ENCODE results near the gene D2HGDH.

D2HGDH gene

GRCh38 chr2:241734467-241735208 lies at the start of gene D2HGDH:
Gene D2HGDH (plus strand): TSS chr2:241734630. CDS start chr2:241735225, 595 bp downstream.
- peak; percentile 47 for DNase-seq

GRCh38 chr2:241686324-241686649 lies 48.1 kb upstream of the D2HGDH start:
- DNase-seq = no peak

GRCh38 chr2:241686650-241687425 lies 47.6 kb upstream of the D2HGDH start, which contains the start of gene DTYMK:
Gene DTYMK (minus strand): TSS chr2:241686815. CDS start chr2:241686783, 32 bp downstream.
- peak; percentile 88 for DNase-seq

DNA sequence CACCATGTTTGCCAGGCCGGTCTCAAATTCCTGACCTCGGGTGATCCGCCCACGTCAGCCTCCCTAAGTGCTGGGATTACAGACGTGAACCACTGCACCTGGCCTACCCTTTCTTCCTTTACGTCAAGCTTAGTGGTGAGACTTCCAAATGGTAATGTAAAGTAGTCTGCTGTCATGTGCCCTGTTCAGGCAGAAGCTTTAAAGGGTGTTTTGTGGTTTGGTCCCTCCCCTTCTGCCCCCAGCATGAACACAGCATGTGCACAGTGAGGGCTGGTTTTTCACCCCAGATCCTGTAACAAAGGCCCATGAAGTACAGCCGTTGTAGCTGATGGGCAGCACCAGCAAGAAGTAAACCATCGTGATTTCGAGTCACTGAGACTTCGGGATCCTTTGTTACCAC lies 45.1 kb upstream of the D2HGDH start:
- DNase-seq = no peak

- no peak for DNase-seq
Observed at GRCh38 chr2:241690202-241690717, 44.2 kb upstream of the D2HGDH start.

- no peak for DNase-seq
Observed at GRCh38 chr2:241692448-241692847, 42.0 kb upstream of the D2HGDH start.

- no peak for DNase-seq
Observed at GRCh38 chr2:241695651-241696050, 38.8 kb upstream of the D2HGDH start.

- DNase-seq = no peak
Observed at GRCh38 chr2:241701149-241701398, 33.4 kb upstream of the D2HGDH start.

DNA sequence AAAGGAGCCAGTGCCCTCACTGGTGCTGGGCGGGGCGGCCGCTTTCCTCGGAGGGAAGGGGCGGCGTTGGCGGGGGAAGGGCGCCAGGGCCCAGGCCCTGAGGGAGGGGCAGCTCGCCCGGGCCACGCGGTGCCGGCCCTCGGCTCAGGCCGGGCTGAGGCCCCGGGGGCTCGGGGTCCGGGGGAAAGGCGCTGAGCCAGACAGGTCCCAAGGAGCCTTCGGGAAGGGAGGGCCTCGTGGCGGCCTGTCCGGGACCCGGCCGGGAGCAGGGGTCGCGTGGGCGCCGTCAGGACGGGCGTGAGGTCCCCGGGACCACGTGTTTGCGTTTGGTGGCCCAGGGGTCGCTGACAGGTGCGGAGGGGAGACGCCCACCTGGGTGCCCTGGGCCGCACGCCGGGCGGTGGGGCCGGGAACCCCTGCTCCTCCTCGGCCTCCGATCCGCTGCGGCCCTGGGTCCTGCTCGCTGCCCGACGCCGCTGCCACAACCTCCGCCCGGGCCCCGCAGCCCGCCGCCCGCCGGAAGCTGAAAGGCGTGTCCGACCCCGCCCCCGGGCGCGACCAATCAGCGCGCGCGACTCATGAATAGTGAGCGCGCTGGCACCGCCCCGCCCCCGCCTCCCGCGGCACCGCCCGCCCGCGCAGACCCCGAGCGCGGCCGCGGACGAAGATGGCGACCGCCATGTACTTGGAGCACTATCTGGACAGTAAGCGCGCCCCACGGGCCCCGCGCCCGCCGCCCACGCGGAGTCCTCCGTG lies 32.9 kb upstream of the D2HGDH start, which contains the start of gene ING5:
TSS of gene ING5 (plus strand) at position 641 of the 756 bp plus-strand sequence. CDS start at position 668, 27 bp downstream.
- peak; percentile 81 for DNase-seq

DNA sequence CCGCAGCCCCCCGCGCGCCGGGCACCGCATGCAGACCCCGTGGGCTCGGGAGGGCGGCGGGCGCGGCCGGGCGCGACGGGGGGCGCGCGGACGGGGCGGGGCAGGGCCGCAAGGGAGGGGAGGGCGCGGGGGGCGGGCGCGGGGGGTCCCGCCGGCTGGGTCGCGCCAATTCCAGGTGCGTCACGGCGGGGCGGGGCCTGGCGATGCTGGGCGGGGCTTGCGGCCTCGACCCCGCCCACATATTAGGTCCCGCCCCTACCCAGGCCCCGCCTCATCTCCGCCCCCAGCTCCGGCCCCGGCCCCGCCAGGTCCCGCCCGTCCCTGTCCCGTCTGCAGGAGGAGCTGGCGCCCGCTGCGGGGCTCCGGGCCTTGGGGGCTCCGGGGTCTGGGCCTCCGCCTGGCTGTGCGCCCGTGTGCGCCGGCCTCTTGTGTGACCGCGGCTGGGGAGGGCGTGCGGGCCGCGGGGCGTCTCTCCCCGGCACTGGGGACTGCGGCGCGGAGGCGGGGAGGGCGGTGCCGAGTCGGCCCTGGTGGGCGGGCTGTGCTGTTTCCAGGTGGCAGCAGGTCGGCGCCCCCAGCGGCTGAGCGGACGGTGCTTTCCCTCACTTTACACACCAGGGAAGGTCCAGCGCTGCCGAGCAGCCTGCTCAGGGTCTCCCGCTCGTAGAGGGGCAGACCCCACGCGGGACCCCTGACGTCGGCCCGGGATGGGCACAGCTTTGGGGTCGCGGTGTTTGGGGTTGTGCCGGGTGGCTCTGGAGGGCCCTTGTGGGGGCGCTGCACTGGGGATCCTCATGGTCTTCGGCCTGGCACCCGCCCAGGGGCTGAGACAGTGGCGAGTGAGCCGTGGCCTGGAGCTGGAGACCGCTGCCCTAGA lies 32.0 kb upstream of the D2HGDH start:
- peak; percentile 53 for DNase-seq

GRCh38 chr2:241703032-241703604 lies 31.3 kb upstream of the D2HGDH start:
- no peak for DNase-seq

DNA sequence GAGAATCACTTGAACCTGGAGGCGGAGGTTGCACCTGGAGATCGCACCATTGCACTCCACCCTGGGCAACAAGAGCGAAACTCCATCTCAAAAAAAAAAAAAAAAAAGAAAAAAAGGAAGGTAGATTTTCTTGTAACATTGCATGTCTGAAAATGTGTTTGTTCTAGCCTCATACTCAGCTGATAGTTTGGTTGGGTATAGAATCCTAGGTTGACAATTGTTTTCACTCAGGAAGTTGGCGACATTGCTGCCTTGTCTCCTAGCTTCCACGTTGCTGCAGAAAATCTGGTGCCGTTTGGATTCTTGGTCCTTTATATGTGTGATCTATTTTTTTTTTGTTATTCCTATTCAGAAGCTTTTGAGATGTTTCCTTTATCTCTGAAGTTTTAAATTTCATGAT lies 27.9 kb upstream of the D2HGDH start:
- no peak for DNase-seq

DNA sequence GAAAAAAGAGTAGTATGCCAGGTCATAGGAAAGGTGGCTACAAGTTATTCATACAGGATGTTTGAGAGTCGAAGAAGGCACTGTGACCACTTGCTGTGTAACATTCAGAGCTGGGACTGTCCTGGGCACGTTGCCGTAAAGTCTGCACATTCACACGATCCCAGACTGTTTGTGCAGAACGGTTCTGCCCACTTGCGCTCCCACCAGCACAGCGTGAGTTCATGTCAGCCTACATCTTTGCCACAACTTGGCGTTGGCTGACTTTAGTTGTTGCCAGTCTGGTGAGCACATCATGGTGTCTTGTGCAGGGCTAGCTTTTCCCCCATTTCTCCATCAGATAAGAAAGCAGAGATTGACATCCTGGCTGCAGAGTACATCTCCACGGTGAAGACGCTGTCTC lies 25.6 kb upstream of the D2HGDH start:
- no peak for DNase-seq

GRCh38 chr2:241719093-241719492 lies 15.3 kb upstream of the D2HGDH start:
- no peak for DNase-seq

DNA sequence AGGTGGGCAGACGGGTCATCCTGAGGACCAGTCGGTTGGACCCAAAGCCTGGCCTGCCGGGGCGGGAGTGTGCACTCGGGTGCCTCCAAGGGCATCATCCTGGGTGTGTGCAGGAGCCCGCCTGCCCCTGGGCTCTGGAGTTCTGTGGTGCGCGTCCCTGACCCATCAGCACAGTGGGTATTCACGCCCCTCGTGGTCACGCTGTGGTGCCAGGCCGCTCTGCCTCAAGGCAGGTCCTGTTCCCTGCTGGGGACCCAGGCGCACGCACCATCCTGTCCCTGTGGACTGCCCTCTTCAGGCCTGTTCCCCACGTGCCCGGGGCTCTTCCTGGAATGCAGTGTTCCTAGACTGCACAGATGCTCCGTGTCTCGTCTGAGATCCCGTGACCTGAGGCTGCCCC lies 14.3 kb upstream of the D2HGDH start:
- no peak for DNase-seq

GRCh38 chr2:241720560-241720959 lies 13.9 kb upstream of the D2HGDH start:
- no peak for DNase-seq

GRCh38 chr2:241721852-241722251 lies 12.6 kb upstream of the D2HGDH start:
- DNase-seq = no peak

DNA sequence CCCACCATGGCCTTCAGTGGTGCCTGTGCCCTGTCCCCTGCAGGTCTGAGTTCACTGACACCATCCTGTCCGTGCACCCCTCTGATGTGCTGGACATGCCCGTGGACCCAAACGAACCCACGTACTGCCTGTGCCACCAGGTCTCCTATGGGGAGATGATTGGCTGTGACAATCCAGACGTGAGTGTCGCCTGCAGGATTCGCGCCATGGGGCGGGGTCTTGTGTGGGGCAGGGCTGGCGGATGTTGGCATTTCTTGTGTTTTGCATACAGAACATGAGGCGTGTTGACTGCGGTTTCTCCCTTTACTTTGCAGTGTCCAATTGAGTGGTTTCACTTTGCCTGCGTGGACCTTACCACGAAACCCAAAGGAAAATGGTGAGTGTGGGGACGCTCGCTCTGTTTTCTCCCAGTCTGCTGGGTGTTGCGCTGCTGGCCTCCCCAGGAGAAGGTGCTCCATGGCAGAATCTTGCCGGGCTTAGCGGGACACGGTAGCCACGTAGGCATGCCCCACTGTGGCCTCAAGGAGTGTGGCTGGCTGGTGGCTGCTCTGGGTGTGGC lies 11.5 kb upstream of the D2HGDH start:
- no peak for DNase-seq

- no peak for DNase-seq
Observed at GRCh38 chr2:241724259-241724974, 10.0 kb upstream of the D2HGDH start.

DNA sequence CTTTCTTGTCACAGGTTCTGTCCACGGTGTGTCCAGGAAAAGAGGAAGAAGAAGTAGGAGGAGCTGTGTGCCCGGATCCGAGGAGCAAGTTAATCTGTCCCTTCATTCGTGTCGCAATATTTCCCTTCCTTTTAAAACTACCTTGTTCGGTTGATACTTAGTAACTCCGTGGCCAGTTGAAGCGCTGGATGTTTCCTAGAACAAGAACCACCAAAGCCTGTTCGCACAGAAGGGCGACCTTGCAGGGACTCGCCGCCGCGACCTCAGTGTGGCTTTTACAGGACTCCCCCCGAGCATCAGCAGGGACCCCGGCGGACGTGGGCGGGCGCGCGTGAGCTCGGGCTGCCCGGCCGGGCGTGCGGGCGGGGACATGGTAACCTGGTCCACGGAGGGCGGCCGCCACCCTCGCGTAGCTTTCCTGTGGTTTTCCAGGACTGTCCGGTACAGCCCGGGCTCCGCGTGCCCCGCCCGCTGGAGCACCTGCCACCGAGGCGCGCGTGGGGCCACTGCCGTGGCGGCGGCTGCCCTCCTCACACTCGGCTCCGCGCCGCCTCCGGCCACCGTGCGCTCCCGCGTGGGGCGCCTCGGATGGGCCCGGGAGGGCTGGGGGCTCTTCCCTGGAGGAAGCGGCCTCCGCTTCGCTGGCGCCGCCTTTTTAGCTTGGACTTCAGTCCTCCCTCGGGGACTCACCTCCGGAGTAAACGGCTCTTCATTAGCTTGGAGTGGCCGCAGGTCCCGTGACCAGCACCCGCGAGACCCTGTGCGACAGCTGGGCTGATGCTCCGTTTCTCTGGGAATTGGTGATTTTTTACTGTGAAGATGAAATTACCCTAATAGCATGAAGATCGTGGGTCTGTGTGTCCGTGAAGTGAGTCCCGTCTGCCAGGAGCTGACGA lies 9.2 kb upstream of the D2HGDH start:
- peak; percentile 66 for DNase-seq
